ENCODE data around the gene TMEM132A. TPM values are rescaled to one million over a fixed set of nuclear protein-coding genes. Genes with fewer than 3 reads are reported as not detected.

TMEM132A gene
- total and polyA plus RNA-seq, 2 of the 13 experiments (the other 11 are each of a cell fraction or from before 2014, with no cell fraction given), result 11.1 to 32.9 TPM

GRCh38 chr11:60913793-60914632 lies 10.2 kb upstream of the TMEM132A start, which contains the start of gene TMEM109 (continued):
- TF ChIP-seq, protein P1, sequence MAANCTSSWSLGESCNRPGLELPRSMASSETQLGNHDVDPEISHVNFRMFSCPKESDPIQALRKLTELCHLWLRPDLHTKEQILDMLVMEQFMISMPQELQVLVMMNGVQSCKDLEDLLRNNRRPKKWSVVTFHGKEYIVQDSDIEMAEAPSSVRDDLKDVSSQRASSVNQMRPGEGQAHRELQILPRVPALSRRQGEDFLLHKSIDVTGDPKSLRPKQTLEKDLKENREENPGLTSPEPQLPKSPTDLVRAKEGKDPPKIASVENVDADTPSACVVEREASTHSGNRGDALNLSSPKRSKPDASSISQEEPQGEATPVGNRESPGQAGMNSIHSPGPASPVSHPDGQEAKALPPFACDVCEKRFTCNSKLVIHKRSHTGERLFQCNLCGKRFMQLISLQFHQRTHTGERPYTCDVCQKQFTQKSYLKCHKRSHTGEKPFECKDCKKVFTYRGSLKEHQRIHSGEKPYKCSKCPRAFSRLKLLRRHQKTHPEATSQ (CRISPR knock-in tag; IDR thresholded peaks at IDR 0.05; ENCODE audit: borderline replicate concordance), result no peak
- no peak for TF ChIP-seq ZSCAN30 (CRISPR knock-in tag; IDR thresholded peaks at IDR 0.05)
- peak; percentile 73; the same call in 1 of the 2 replicates for TF ChIP-seq ZNF891 (CRISPR knock-in tag; IDR thresholded peaks at IDR 0.05)
- no peak for TF ChIP-seq ZNF652 (CRISPR knock-in tag; IDR thresholded peaks at IDR 0.05; ENCODE audit: borderline replicate concordance, low read depth)
- TF ChIP-seq CCDC6 (CRISPR knock-in tag; IDR thresholded peaks at IDR 0.05), result peak; percentile 79; the same call in 1 of the 2 replicates
- TF ChIP-seq ZNF264 (CRISPR knock-in tag; IDR thresholded peaks at IDR 0.05), result peak; percentile 75
- peak; percentile 67 for TF ChIP-seq MTF1 (CRISPR knock-in tag; IDR thresholded peaks at IDR 0.05)
- peak; percentile 78; the same call in 1 of the 2 replicates for TF ChIP-seq ZSCAN31 (CRISPR knock-in tag; IDR thresholded peaks at IDR 0.05; ENCODE audit: low read depth)
- TF ChIP-seq MXI1 (IDR thresholded peaks at IDR 0.05; ENCODE audit: borderline replicate concordance, low read depth, low read length), result no peak

GRCh38 chr11:60914633-60915247 lies 9.5 kb upstream of the TMEM132A start:
- TF ChIP-seq RXRB (CRISPR knock-in tag; IDR thresholded peaks at IDR 0.05; ENCODE audit: borderline replicate concordance) (no peak), RBFOX2 (IDR thresholded peaks at IDR 0.05; ENCODE audit: low read depth, low read length) (no peak)
- TF ChIP-seq, protein P2, sequence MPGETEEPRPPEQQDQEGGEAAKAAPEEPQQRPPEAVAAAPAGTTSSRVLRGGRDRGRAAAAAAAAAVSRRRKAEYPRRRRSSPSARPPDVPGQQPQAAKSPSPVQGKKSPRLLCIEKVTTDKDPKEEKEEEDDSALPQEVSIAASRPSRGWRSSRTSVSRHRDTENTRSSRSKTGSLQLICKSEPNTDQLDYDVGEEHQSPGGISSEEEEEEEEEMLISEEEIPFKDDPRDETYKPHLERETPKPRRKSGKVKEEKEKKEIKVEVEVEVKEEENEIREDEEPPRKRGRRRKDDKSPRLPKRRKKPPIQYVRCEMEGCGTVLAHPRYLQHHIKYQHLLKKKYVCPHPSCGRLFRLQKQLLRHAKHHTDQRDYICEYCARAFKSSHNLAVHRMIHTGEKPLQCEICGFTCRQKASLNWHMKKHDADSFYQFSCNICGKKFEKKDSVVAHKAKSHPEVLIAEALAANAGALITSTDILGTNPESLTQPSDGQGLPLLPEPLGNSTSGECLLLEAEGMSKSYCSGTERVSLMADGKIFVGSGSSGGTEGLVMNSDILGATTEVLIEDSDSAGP (CRISPR knock-in tag; IDR thresholded peaks at IDR 0.05; ENCODE audit: borderline replicate concordance), result 0 out of 2 replicates have a peak, but pooled peaks have one; percentile 3
- no peak overlapping the region for H2AFZ ChIP-seq (ENCODE audit: low read length)
- WGBS (ENCODE audit: low lambda C conversion rate), result 94% methylated on average over 18 of the region's 31 CpGs
- FAIRE-seq (no peak), ATAC-seq (no peak), DNase-seq (ENCODE audit: low spot score) (no peak)
- peaks cover 0 to 2% of the 10 kb centered on the region in 2 experiments; a peak in 1 of 5 replicates for H3K36me3 ChIP-seq (replicated peaks in 1 of 2; ENCODE audit: control insufficient read depth in 1 of 2, insufficient read depth in 2 of 2, low read length in 2 of 2)
- no peak overlapping the region for H3K27ac ChIP-seq (ENCODE audit: extremely low read length, insufficient read depth, low read length)
- peak overlapping the region; percentile 62 for H3K9ac ChIP-seq (ENCODE audit: insufficient read depth, low read depth, low read length)
- H3K4me3 ChIP-seq (replicated peaks in 1 of 3; ENCODE audit: insufficient read depth in 1 of 3, low read depth in 2 of 3, low read length in 3 of 3), result peak overlapping the region in 2 of 3 experiments; percentile 53 to 62; a peak in 2 of 6 replicates
- peak overlapping the region; percentile 64 for H3K4me2 ChIP-seq (ENCODE audit: low read depth, low read length)
- H3K4me1 ChIP-seq (ENCODE audit: insufficient read depth, low read length), result peaks cover 27% of the 10 kb centered on the region
- H3K9me3 ChIP-seq (ENCODE audit: low read length), result no peaks in the 10 kb centered on the region
- ChIA-PET POLR2A (interaction anchor here (1.0 to 1.5 kb wide), 3 partner anchors 9 to 25 kb away, joined by 4 to 5 read pairs (median 4); partner anchors contain the start of gene TMEM132A), CTCF (ENCODE audit: low intra/inter-chr PET ratio, low total read pairs) (no interaction called here)
- in situ Hi-C loops (cut with HindIII; ENCODE audit: extremely low pct_ligation_motif_present, low pct_unique_long_range_greater_than_20kb) (no loop called here), intact Hi-C loops (cut with micrococcal nuclease; ENCODE audit: unreplicated experiment) (no loop called here)
- H4K20me1 ChIP-seq (ENCODE audit: insufficient read depth, low read length), result no peaks in the 10 kb centered on the region
- no TSS peak for BruUV-seq (replicated peaks)
- no peaks in the 10 kb centered on the region for H3K27me3 ChIP-seq (ENCODE audit: control insufficient read depth in 1 of 2, insufficient read depth in 2 of 2, low read length in 2 of 2)
- H3K79me2 ChIP-seq (ENCODE audit: insufficient read depth, low read length), result no peaks in the 10 kb centered on the region
